Measurements from ENCODE around the gene TAF1B.
"Not testable (repeated sequence)": the region's sequence is repeated elsewhere in the genome, so short reads cannot be mapped to it uniquely, and the experiment has no call there.

Gene TAF1B

DNA sequence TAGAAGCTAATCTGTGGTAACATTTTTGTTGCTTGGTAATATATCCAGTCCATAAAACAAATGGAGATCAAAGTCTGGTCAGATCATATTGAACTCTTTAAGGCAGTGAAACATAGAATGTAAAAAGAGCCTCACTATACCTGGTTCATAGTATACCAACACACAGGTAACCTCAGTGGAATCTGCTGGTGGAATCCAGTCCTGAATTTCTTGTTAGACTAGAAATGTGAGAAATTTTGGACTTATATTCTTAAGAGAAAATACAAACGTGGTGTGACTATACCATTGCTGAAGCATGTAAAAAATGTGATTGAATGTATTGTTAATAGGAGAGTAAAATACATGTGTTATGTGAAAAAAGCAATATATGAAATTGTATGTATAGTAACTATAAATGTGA lies 62.1 kb downstream of the TAF1B start:
- Histone ChIP-seq H3K27ac (ENCODE audit: insufficient read depth, low read length, poor library complexity, severe bottlenecking) (no peak overlapping the region), H3K36me3 (ENCODE audit: control insufficient read depth, insufficient read depth, low read length) (peaks cover 5% of the 10 kb centered on the region), H3K9me3 (ENCODE audit: control insufficient read depth, low read length) (no peaks in the 10 kb centered on the region), H3K4me3 (ENCODE audit: insufficient read depth, low read depth, low read length, poor library complexity, severe bottlenecking) (no peak overlapping the region), H3K4me1 (ENCODE audit: control insufficient read depth, insufficient read depth, low read length, poor library complexity, severe bottlenecking) (no peaks in the 10 kb centered on the region), H3K27me3 (replicated peaks; ENCODE audit: control insufficient read depth, insufficient read depth, low read length, poor library complexity, severe bottlenecking) (no peaks in the 10 kb centered on the region)
- no peak for DNase-seq

DNA sequence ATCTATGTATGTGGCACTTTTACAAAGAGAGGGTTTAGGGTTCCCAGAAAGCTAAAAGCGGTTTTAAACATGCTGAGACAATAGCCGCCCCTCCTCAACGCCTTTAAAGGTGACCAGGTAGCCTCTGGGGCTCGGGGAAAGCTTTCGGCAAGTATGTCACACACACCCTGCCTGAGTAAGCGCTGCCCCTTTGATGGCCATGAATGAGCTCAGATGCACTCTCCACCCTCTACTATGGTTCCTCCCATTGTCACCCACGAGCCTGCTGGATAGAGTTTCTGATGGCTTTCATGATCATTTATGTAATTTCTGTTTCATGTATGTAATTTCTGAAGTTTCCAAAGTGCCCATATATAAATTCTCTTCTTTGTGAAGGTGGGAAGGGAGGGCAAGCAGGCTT lies 64.1 kb downstream of the TAF1B start:
- Histone ChIP-seq H3K36me3 (ENCODE audit: control insufficient read depth, insufficient read depth, low read length) (peaks cover 12% of the 10 kb centered on the region), H3K9me3 (ENCODE audit: control insufficient read depth, low read length) (no peaks in the 10 kb centered on the region), H3K27me3 (replicated peaks; ENCODE audit: control insufficient read depth, insufficient read depth, low read length, poor library complexity, severe bottlenecking) (no peaks in the 10 kb centered on the region), H3K27ac (ENCODE audit: insufficient read depth, low read length, poor library complexity, severe bottlenecking) (no peak overlapping the region), H3K4me3 (ENCODE audit: insufficient read depth, low read depth, low read length, poor library complexity, severe bottlenecking) (no peak overlapping the region), H3K4me1 (ENCODE audit: control insufficient read depth, insufficient read depth, low read length, poor library complexity, severe bottlenecking) (no peaks in the 10 kb centered on the region)
- no peak for DNase-seq

DNA sequence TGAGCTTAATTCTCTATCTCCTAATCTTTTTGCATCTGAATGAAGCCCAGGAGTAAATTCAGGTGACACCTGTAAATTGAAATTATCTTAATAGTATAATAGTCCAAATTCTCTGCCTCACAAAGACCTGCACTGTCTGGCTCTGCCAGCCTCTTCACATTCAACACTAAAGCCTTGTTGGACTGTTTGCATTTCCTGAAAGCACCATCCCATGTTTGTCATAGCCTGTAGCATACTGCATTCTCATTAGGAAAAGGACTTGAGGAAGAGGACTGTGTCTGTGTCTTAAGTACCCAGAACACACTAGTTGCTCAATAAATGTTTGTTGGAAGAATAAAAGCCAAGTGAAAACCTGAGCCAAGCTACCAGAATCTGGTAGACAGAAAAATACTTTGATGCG lies 65.4 kb downstream of the TAF1B start:
- Histone ChIP-seq H3K9me3 (ENCODE audit: control insufficient read depth, low read length) (no peaks in the 10 kb centered on the region), H3K27me3 (replicated peaks; ENCODE audit: control insufficient read depth, insufficient read depth, low read length, poor library complexity, severe bottlenecking) (no peaks in the 10 kb centered on the region), H3K36me3 (ENCODE audit: control insufficient read depth, insufficient read depth, low read length) (peaks cover 20% of the 10 kb centered on the region)

DNA sequence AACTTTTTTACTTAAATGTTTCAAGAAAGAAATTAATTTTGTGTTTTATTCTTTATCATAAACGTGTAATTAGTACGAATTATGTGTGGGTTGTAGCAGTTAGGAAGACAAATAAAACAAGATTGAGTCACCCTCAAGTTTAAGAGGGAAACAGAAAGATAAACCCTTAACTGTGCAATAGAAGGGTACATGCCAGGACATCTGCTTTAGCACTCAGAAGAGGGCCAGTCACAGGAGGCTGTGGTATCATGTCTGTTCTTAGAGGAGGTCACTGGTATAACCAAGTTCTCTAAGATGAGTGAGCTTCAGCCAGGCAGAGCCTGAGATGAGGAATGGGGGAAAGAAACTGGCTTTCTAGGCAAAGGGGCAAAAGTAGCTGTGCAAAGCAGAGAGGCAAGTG lies 65.8 kb downstream of the TAF1B start:
- H3K36me3 ChIP-seq (ENCODE audit: control insufficient read depth, insufficient read depth, low read length), result peaks cover 25% of the 10 kb centered on the region
- no peaks in the 10 kb centered on the region for H3K27me3 ChIP-seq (replicated peaks; ENCODE audit: control insufficient read depth, insufficient read depth, low read length, poor library complexity, severe bottlenecking)
- no peaks in the 10 kb centered on the region for H3K4me1 ChIP-seq (ENCODE audit: control insufficient read depth, insufficient read depth, low read length, poor library complexity, severe bottlenecking)
- H3K9me3 ChIP-seq (ENCODE audit: control insufficient read depth, low read length), result no peaks in the 10 kb centered on the region
- H3K4me3 ChIP-seq (ENCODE audit: insufficient read depth, low read depth, low read length, poor library complexity, severe bottlenecking), result no peak overlapping the region
- DNase-seq, result no peak
- H3K27ac ChIP-seq (ENCODE audit: insufficient read depth, low read length, poor library complexity, severe bottlenecking), result no peak overlapping the region

More for the DNA sequence above, 65.4 kb downstream of the TAF1B start:
- Histone ChIP-seq H3K4me3 (ENCODE audit: insufficient read depth, low read depth, low read length, poor library complexity, severe bottlenecking) (no peak overlapping the region), H3K27ac (ENCODE audit: insufficient read depth, low read length, poor library complexity, severe bottlenecking) (no peak overlapping the region), H3K4me1 (ENCODE audit: control insufficient read depth, insufficient read depth, low read length, poor library complexity, severe bottlenecking) (no peaks in the 10 kb centered on the region)
- DNase-seq, result no peak

DNA sequence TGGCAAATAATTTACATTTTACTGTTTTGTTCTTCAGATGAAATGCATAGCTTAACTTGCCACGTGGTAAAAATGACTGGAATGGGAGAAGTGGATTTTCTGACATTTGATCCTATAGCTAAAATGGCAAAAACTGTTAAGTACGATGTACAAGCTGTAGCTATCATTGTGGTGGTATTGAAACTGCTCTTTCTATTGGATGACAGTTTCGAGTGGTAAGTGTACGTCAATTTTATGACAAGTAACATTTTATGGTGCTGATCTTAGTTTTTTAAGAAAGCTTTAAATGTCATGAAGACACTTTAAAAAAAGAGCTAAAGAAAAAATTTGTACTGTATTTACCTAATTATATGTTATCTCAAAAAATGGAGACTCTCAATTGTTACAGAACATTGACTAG lies 67.4 kb downstream of the TAF1B start:
- DNase-seq, result no peak
- H3K9me3 ChIP-seq (ENCODE audit: control insufficient read depth, low read length), result no peaks in the 10 kb centered on the region
- no peak overlapping the region for H3K27ac ChIP-seq (ENCODE audit: insufficient read depth, low read length, poor library complexity, severe bottlenecking)

DNA sequence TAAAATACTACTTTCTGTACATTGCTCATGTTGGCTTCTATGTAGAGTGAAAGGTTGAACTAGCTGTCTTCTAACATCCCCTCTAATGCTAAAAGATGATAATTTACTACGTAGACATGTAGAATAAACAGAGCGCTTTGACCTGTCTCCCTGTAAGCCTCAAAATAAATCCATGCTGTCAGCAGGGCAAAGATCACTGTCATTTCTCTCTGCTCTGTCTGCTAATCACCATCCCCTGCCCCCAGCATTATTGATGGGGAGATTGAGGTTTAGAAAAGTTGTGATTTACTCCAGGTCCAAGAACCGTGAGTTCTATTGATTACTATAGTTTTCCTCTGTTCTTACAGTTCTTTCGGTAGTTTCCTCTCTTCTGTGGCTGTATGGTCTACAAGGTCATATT lies 69.2 kb downstream of the TAF1B start:
- Histone ChIP-seq H3K36me3 (ENCODE audit: control insufficient read depth, insufficient read depth, low read length) (peaks cover 27% of the 10 kb centered on the region), H3K9me3 (ENCODE audit: control insufficient read depth, low read length) (no peaks in the 10 kb centered on the region), H3K27ac (ENCODE audit: insufficient read depth, low read length, poor library complexity, severe bottlenecking) (no peak overlapping the region)

More for the DNA sequence above, 67.4 kb downstream of the TAF1B start:
- Histone ChIP-seq H3K27me3 (replicated peaks; ENCODE audit: control insufficient read depth, insufficient read depth, low read length, poor library complexity, severe bottlenecking) (no peaks in the 10 kb centered on the region), H3K4me1 (ENCODE audit: control insufficient read depth, insufficient read depth, low read length, poor library complexity, severe bottlenecking) (no peaks in the 10 kb centered on the region), H3K4me3 (ENCODE audit: insufficient read depth, low read depth, low read length, poor library complexity, severe bottlenecking) (no peak overlapping the region), H3K36me3 (ENCODE audit: control insufficient read depth, insufficient read depth, low read length) (peaks cover 27% of the 10 kb centered on the region)

GRCh38 chr2:9914384-9915065 lies 71.3 kb downstream of the TAF1B start:
- Histone ChIP-seq H3K9me3 (ENCODE audit: control insufficient read depth, low read length) (no peaks in the 10 kb centered on the region), H3K4me1 (ENCODE audit: control insufficient read depth, insufficient read depth, low read length, poor library complexity, severe bottlenecking) (no peaks in the 10 kb centered on the region), H3K27me3 (replicated peaks; ENCODE audit: control insufficient read depth, insufficient read depth, low read length, poor library complexity, severe bottlenecking) (no peaks in the 10 kb centered on the region), H3K4me3 (ENCODE audit: insufficient read depth, low read depth, low read length, poor library complexity, severe bottlenecking) (no peak overlapping the region), H3K27ac (ENCODE audit: insufficient read depth, low read length, poor library complexity, severe bottlenecking) (no peak overlapping the region), H3K36me3 (ENCODE audit: control insufficient read depth, insufficient read depth, low read length) (peaks cover 31% of the 10 kb centered on the region)
- DNase-seq, result no peak

More for the DNA sequence above, 69.2 kb downstream of the TAF1B start:
- no peak for DNase-seq
- Histone ChIP-seq H3K4me3 (ENCODE audit: insufficient read depth, low read depth, low read length, poor library complexity, severe bottlenecking) (no peak overlapping the region), H3K27me3 (replicated peaks; ENCODE audit: control insufficient read depth, insufficient read depth, low read length, poor library complexity, severe bottlenecking) (no peaks in the 10 kb centered on the region), H3K4me1 (ENCODE audit: control insufficient read depth, insufficient read depth, low read length, poor library complexity, severe bottlenecking) (no peaks in the 10 kb centered on the region)

DNA sequence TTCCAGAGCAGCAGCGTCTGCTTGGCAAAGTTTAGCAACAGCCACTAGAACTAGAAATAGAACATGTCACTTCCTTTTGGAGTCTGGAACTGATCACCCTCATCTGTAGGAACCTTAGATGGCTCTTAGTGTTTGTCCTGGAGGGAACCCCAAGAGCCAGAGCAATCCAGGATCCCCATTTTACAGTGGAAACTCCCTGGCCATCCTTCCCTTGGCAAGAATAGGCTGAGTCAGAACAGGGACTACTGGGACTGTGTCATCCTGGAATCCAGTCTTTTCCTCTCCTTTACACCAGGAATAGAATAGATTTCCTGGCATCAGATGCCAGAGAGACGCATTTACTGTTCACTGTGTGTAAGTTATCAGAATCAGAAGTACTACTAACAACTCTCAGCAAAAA lies 75.0 kb downstream of the TAF1B start:
- Histone ChIP-seq H3K36me3 (ENCODE audit: control insufficient read depth, insufficient read depth, low read length) (peaks cover 27% of the 10 kb centered on the region), H3K27me3 (replicated peaks; ENCODE audit: control insufficient read depth, insufficient read depth, low read length, poor library complexity, severe bottlenecking) (no peaks in the 10 kb centered on the region), H3K9me3 (ENCODE audit: control insufficient read depth, low read length) (no peaks in the 10 kb centered on the region), H3K4me1 (ENCODE audit: control insufficient read depth, insufficient read depth, low read length, poor library complexity, severe bottlenecking) (no peaks in the 10 kb centered on the region), H3K27ac (ENCODE audit: insufficient read depth, low read length, poor library complexity, severe bottlenecking) (no peak overlapping the region), H3K4me3 (ENCODE audit: insufficient read depth, low read depth, low read length, poor library complexity, severe bottlenecking) (no peak overlapping the region)
- no peak for DNase-seq

DNA sequence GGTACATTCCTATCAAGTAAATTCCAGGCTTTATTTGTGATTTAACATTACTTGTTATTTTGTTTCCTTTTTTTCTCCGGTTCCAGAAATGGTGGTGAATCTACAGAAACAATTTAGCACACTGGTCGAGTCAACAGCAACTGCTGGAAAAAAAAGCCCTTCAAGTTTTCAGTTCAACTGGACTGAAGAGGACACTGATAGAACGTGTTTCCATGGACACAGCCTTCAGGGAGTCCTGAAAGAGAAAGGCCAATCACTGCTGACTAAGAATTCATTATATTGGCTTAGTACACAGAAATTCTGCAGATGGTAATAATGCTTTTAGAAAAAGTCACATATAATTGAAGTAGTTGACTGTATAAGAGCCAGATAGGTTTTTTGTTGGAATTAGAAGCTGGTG lies 76.2 kb downstream of the TAF1B start:
- Histone ChIP-seq H3K27ac (ENCODE audit: insufficient read depth, low read length, poor library complexity, severe bottlenecking) (no peak overlapping the region), H3K4me3 (ENCODE audit: insufficient read depth, low read depth, low read length, poor library complexity, severe bottlenecking) (no peak overlapping the region)

GRCh38 chr2:9927020-9927419 lies 83.7 kb downstream of the TAF1B start:
- not testable (repeated sequence) for H3K27me3 ChIP-seq (replicated peaks; ENCODE audit: control insufficient read depth, insufficient read depth, low read length, poor library complexity, severe bottlenecking); H3K27ac ChIP-seq (ENCODE audit: insufficient read depth, low read length, poor library complexity, severe bottlenecking); DNase-seq; H3K36me3 ChIP-seq (ENCODE audit: control insufficient read depth, insufficient read depth, low read length); H3K4me1 ChIP-seq (ENCODE audit: control insufficient read depth, insufficient read depth, low read length, poor library complexity, severe bottlenecking); H3K9me3 ChIP-seq (ENCODE audit: control insufficient read depth, low read length); H3K4me3 ChIP-seq (ENCODE audit: insufficient read depth, low read depth, low read length, poor library complexity, severe bottlenecking)

More for the DNA sequence above, 76.2 kb downstream of the TAF1B start:
- H3K9me3 ChIP-seq (ENCODE audit: control insufficient read depth, low read length), result no peaks in the 10 kb centered on the region
- no peak for DNase-seq
- no peaks in the 10 kb centered on the region for H3K27me3 ChIP-seq (replicated peaks; ENCODE audit: control insufficient read depth, insufficient read depth, low read length, poor library complexity, severe bottlenecking)
- no peaks in the 10 kb centered on the region for H3K4me1 ChIP-seq (ENCODE audit: control insufficient read depth, insufficient read depth, low read length, poor library complexity, severe bottlenecking)
- H3K36me3 ChIP-seq (ENCODE audit: control insufficient read depth, insufficient read depth, low read length), result peaks cover 14% of the 10 kb centered on the region
